ENCODE results near the gene DELE1.

Gene DELE1

DNA sequence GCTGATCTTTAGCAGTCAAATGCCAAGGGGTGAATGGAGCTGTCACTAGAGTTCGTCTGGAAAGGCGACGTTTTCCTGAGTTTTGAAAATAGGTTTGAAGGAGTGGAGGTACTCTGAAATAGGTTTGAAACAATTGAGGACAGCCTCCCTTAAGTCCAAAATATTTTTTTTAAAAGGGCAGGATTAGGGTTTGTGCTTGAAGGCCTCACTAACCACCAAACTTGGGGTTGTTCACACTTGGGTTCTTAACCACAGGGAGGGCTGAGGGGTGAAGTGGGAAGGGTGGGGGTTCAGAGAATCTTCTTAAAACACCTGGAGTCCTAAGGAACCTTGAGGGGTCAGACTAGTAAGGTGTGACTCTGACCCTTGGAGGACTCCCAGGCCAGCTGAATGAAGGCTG is 37.8 kb downstream of the DELE1 start:
- TF ChIP-seq, protein P1, sequence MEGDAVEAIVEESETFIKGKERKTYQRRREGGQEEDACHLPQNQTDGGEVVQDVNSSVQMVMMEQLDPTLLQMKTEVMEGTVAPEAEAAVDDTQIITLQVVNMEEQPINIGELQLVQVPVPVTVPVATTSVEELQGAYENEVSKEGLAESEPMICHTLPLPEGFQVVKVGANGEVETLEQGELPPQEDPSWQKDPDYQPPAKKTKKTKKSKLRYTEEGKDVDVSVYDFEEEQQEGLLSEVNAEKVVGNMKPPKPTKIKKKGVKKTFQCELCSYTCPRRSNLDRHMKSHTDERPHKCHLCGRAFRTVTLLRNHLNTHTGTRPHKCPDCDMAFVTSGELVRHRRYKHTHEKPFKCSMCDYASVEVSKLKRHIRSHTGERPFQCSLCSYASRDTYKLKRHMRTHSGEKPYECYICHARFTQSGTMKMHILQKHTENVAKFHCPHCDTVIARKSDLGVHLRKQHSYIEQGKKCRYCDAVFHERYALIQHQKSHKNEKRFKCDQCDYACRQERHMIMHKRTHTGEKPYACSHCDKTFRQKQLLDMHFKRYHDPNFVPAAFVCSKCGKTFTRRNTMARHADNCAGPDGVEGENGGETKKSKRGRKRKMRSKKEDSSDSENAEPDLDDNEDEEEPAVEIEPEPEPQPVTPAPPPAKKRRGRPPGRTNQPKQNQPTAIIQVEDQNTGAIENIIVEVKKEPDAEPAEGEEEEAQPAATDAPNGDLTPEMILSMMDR (conservative IDR thresholded peaks at IDR 0.05) = no peak
- no peak for TF ChIP-seq ZFX (IDR thresholded peaks at IDR 0.05)
- H3K27ac ChIP-seq = no peak overlapping the region

DNA sequence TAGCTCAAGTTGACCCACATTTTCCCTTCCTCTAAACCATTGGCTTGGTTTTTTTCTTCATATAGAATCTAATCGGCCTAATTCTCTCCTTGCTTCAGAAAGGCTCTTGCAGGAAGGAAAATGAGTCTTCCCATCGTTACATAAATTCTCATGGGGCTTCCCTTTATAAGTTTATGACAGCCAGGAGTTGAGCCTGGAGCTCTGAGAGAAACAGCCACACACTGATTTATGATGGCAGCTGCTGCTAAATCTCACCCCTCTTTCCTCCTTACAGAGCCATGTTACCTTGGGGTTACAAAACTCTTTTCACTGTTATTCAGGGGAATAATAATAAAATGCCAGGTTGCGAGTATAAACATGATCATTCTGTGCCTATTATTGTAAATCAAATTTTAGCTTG is 40.0 kb downstream of the DELE1 start:
- TF ChIP-seq ZFX (IDR thresholded peaks at IDR 0.05) = no peak
- TF ChIP-seq, protein P1 (conservative IDR thresholded peaks at IDR 0.05) = no peak

DNA sequence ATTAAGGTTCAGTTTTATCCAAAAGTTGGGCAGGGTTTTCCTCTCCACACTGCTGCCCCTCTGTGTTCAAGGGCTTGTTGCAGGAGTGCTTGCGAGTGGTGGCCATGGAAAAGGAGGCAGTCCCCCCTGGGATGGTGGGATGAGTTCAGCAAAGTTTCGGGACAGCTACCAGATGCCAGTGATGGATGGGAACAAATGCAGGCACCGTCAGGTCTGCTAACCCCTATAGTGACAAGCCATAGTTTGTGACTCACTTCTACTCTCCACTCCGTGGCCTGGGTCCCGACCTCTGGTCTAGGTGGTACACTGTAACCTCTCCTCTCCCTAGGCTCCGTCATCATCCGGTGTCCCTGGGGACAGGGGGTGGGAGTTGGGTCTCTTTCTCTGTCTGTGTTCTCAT is 41.4 kb downstream of the DELE1 start:
- no peak overlapping the region for H3K27ac ChIP-seq
- TF ChIP-seq, protein P1 (conservative IDR thresholded peaks at IDR 0.05) = no peak
- no peak for TF ChIP-seq ZFX (IDR thresholded peaks at IDR 0.05)

More for the DNA sequence above, 40.0 kb downstream of the DELE1 start:
- no peak overlapping the region for H3K27ac ChIP-seq

DNA sequence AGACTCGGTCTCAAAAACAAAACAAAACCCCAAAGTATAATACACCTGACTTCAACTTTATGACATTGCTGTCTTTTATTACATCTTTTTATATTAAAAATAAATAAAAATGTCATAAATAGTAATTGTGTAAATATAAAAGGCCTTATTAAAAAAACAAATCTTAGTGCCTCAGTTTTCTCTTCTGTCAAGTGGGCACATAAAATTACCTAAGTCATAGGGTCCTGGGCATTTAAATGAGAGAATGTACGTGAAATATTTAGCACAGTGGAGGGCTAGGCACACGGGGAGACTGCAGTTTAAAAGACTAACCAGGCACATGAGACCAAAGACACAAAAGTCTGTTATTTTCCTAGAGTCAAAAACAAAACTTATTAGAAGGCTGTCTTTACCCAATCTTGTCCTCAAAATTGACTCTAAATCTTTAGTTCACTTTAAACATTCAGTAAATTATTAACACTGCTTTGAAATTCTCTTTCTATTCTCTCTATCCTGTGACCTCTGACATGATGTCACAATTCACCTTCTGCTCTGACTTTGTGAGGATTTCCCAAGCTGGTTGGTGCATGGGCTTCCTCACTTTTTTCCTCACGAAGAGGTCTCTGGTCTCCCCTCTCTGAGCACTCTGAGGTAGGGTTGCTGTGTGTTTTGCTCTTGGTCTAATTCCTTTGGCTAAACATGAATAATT is 42.7 kb downstream of the DELE1 start:
- H3K27ac ChIP-seq = no peak overlapping the region
- TF ChIP-seq ZFX (IDR thresholded peaks at IDR 0.05) = no peak
- TF ChIP-seq, protein P1 (conservative IDR thresholded peaks at IDR 0.05) = no peak

DNA sequence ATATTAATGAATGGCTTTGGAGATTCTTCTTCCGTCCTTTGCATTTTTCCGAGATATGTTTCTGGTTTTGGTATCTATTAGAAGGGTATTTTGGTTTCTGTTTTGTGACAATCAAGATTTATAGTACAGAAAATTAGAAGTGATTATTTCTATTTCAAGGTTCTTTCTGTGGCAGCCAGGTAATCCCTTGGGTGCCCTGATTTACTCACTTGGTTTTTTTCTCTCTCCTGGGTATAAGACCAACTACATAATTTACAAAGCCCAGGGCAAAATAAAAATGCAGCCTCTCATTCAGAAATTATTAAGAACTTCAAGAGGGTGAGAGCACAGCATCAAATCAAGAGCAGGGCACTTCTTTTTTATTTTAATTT is 43.3 kb downstream of the DELE1 start:
- TF ChIP-seq, protein P1 (conservative IDR thresholded peaks at IDR 0.05) = no peak
- TF ChIP-seq ZFX (IDR thresholded peaks at IDR 0.05) = no peak
- no peak overlapping the region for H3K27ac ChIP-seq

DNA sequence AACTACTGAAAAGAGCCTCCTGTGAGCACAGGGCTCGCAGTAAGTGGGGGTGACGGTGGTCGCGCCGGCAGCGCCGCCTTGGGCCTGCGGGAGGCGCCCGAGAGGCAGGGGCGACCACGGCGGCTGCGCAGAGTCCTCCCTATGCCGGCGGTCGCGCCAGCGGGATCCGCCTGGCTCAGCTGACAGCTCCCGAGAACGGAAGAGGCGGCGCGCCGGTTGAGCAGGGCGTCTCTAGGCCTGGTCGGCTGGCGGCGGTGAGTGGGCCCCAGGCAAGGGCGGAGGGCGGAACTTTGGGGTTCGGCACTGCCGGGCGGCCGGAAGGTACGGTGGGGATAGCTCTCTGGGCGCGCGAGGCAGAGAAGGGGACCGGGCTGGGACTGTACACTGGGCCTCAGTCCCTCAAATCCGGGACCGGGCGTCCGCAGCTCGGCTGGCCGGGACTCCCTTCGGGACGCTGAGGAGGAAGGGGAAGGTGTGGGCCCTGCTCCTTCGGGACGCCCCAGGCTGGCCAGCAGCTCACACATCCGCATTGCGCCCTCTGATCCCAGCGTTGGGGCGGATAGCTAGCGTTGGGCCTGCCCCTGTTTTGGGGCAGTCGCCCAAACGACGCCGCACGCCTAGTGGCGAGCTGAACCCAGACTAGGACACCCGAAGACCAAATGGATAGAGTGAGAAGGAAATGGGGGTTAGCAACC is 45.4 kb downstream of the DELE1 start, which contains the start of gene RNF14:
RNF14 (plus strand) TSS at position 192 of the 695 bp plus-strand sequence. CDS start 4,484 bp downstream, outside the sequence.
- peak within 1 kb of the TSS; percentile 91 for H3K27ac ChIP-seq
- TF ChIP-seq, protein P1 (conservative IDR thresholded peaks at IDR 0.05) = peak; percentile 100
- TF ChIP-seq ZFX (IDR thresholded peaks at IDR 0.05) = peak; percentile 99
